Bone marrow (tissue), 2 donors: ENCODE measurements around the gene ANKZF1.

Experiments
- DNase-seq, 2 donors: peaks; one replicate each; lab custom pipeline; 2025; lab: John Stamatoyannopoulos, UW

The ANKZF1 gene

GRCh38 chr2:219207884-219208740, 21.5 kb upstream of the ANKZF1 start:
- DNase-seq = no peak

- DNase-seq = no peak
Measured at GRCh38 chr2:219209236-219210195, 20.1 kb upstream of the ANKZF1 start.

GRCh38 chr2:219210196-219210885, 19.3 kb upstream of the ANKZF1 start:
- no peak for DNase-seq

GRCh38 chr2:219210886-219211362, 18.7 kb upstream of the ANKZF1 start:
- no peak for DNase-seq

GRCh38 chr2:219213026-219213415, 16.6 kb upstream of the ANKZF1 start:
- DNase-seq = no peak

- no peak for DNase-seq
Measured at GRCh38 chr2:219213486-219214071, 16.0 kb upstream of the ANKZF1 start.

- no peak for DNase-seq
Measured at GRCh38 chr2:219214141-219214540, 15.5 kb upstream of the ANKZF1 start.

- DNase-seq = no peak
Measured at GRCh38 chr2:219214786-219215185, 14.8 kb upstream of the ANKZF1 start.

- DNase-seq = no peak
Measured at GRCh38 chr2:219215871-219216534, 13.6 kb upstream of the ANKZF1 start.

GRCh38 chr2:219216535-219216915, 13.1 kb upstream of the ANKZF1 start:
- DNase-seq = no peak

GRCh38 chr2:219218217-219218731, 11.3 kb upstream of the ANKZF1 start:
- DNase-seq = peak in 1 of 2 donors; percentile 48

GRCh38 chr2:219218732-219219701, 10.6 kb upstream of the ANKZF1 start, which contains the start of gene ABCB6:
TSS of gene ABCB6 (minus strand) at chr2:219218958. CDS start at chr2:219218673, 285 bp downstream.
- peak in 1 of 2 donors; percentile 22 for DNase-seq

GRCh38 chr2:219219784-219220532, 9.6 kb upstream of the ANKZF1 start:
- no peak for DNase-seq

- DNase-seq = no peak
Measured at GRCh38 chr2:219220652-219221402, 8.8 kb upstream of the ANKZF1 start.

- DNase-seq = no peak
Measured at GRCh38 chr2:219221957-219222518, 7.6 kb upstream of the ANKZF1 start.

- no peak for DNase-seq
Measured at GRCh38 chr2:219223831-219224610, 5.6 kb upstream of the ANKZF1 start.

GRCh38 chr2:219225350-219225749, 4.3 kb upstream of the ANKZF1 start:
- DNase-seq = no peak
